Epithelial cell of esophagus (primary cell): ENCODE data around the gene PCCA.
A peak's percentile ranks its signal among the peaks of the same experiment; 100 is the strongest.
"Not testable (repeated sequence)": the region's sequence is repeated elsewhere in the genome, so short reads cannot be mapped to it uniquely, and the experiment has no call there.

Experiments used
- DNase-seq: peaks from one replicate; pipeline ENCODE4 v3.0.0; 2010; ENCODE audit warnings: low read depth
- H3K4me3 ChIP-seq: 2 replicates; pipeline ENCODE4 v1.5.1; 2011; ENCODE audit warnings: mild to moderate bottlenecking, low read length, control low read depth
- CTCF ChIP-seq: IDR thresholded peaks from 2 replicates; pipeline ENCODE4 v1.5.1; 2011; ENCODE audit warnings: low read depth, mild to moderate bottlenecking, low read length, control low read depth, inconsistent platforms; ENCODE audit not compliant: insufficient read depth; ENCODE audit errors: missing control alignments

Gene PCCA

DNA sequence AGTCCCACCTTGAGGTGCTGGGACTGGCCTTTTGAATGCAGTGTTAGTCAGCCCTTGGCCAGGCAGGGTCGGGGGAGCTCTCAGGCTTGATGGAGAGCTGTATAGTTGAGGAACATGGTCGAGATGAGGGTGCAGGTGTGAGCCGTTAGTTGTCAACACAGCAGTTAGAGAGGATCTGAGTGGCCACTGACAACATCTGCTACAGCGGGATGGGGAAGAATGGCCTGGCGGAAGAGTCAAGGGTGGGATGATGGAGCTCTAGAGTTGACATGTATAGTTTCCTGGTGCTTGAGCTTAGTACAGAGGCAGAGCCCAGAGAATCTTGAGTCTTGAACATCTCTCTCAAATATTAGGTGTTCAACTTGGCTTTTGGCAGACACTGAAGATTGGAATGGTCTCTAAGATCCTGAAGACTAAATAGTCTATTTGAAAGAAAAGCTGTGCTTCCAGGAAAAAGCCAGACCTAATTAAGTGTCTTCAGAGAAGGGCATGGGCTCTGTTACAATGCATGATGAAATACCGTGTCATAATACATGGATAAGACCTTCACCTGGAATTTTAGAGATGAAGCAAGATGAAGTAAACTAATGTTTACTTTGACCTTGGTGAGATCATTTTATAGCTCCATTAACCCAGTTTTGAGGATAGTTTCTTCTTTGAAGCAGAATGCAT, 9.7 kb downstream of the PCCA start:
- no peak for DNase-seq
- no peak for TF ChIP-seq CTCF

GRCh38 chr13:100099117-100099445, 10.2 kb downstream of the PCCA start:
- not testable (repeated sequence) for H3K4me3 ChIP-seq, DNase-seq

More for the DNA sequence above, 9.7 kb downstream of the PCCA start:
- H3K4me3 ChIP-seq = no peak overlapping the region

GRCh38 chr13:100100115-100100879, 11.4 kb downstream of the PCCA start:
- no peak overlapping the region for H3K4me3 ChIP-seq
- peak; percentile 85 for DNase-seq
- no peak for TF ChIP-seq CTCF

DNA sequence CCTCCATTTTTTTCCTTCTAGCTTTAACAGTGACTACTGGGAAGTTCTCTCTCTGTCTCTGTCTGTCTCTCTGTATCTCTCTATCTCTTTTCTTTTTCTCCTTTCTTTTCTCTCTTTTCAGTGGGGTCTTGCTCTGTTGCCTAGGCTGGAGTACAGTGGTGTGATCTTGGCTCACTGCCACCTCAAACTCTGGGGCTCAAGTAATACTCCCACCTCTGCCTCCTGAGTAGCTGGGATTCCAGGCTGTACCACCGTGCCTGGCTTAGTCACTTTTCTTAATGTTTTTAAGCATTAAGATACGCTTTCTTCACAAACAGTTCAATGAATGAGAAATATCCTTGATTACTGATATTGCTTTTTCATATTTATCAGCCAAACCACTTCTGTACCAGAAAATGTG, 13.1 kb downstream of the PCCA start:
- DNase-seq = no peak
- no peak overlapping the region for H3K4me3 ChIP-seq
- no peak for TF ChIP-seq CTCF

DNA sequence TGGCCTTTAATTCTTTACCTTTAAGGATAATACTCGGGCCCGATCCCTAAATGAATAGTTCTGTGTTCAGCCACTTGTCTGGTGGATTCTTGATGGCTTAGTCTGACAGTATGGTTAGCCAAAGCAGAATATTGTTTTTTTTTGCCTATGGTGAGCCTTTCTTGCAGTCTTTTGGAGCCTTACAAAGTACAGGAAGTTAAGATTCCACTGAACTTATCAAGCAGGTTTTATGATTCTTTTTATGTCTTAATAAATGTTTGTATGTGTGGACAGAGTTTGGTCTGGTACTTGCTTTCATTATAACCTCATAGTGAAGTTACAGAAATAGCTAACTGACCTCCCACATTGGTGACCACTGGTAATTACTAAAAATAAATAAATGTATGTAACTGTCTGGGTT, 17.1 kb downstream of the PCCA start:
- DNase-seq = no peak
- no peak overlapping the region for H3K4me3 ChIP-seq
- TF ChIP-seq CTCF = no peak

DNA sequence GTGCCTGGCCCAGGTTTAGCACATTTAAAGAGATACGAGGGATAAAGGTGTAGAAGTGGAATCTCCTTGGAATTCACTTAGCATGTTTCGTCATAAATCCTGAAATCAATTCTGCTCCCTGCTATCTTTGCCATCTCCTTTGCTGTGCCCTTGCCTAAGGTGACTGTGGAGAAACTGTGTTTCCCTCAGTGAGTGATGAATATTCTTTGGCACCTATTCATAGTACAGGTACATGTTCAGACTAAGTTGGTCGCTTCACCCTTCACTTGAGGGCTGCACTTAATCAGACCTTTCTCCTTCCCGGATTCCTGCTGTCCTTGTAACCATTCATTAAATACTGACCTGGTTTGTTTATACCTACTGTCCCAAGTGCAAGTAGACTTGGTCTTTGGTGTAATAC, 17.8 kb downstream of the PCCA start:
- TF ChIP-seq CTCF = no peak
- DNase-seq = peak; percentile 70

DNA sequence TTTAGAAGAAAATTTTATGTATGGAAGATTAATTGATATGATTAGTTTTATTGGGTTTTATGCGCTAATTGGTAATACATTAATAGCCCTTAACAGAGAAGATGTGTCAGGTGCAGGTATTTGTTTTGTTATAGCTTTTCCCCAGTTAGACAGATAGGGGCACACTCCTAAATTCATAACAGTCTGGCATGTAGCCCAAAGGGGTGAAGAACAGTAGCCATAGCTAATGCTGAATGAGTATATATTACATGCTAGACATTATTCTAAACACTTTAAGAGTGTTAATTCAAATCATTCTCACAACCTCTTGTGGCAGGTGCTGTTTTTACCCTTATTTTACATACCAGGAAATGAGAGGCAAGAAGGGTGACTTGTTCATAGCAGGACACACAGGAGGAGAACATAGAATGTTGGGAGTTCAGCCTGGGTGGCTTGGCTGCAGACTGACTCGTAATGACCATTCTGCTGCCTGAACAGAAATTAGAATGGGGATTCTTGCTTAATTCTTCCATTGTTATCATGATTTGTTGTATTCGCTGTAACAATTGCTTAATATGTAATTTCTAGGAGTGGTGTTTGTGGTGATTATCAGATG, 20.1 kb downstream of the PCCA start:
- H3K4me3 ChIP-seq = no peak overlapping the region
- TF ChIP-seq CTCF = no peak
- DNase-seq = peak; percentile 33

More for the DNA sequence above, 17.8 kb downstream of the PCCA start:
- H3K4me3 ChIP-seq = no peak overlapping the region
